ENCODE measurements around the gene SPR. TPM values are rescaled to one million over a fixed set of nuclear protein-coding genes. Genes with fewer than 3 reads are reported as not detected.
A peak's percentile ranks its signal among the peaks of the same experiment; 100 is the strongest.

SPR gene
- total and polyA plus RNA-seq, 2 of the 13 experiments (the other 11 are each of a cell fraction or from before 2014, with no cell fraction given), result 34.0 to 96.0 TPM

DNA sequence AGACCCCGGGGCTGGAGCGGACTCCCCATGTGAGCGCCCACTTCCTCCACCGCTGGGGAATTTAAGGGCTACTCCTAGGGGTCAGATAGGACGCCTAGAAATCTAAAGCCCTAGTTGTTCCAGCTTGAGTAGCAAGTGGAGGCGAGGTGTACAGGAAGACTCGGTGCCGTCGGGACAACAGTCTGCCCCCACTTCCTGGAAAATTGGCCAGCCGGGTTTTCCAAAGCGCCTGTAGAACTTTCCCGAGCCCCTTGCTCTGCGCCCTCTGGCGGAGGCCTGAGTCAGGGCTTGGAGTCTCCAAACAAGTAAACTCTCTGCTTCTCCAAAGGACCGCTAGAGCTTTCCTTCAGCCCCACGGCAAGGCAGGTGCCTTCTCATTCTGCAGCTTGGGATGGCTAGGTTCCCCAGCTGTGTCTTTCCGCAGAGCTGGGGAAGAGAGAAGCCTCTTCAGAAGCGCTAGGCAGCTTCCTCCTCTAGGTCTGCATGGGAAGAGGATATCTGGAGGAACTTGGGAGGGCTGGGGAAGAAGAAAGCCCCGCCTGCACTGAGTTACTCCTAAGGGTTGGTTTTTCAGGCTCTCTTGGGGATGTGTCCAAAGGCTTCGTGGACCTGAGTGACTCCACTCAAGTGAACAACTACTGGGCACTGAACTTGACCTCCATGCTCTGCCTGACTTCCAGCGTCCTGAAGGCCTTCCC is 681 bp downstream of the SPR start (continued):
- TF ChIP-seq ZNF512B (CRISPR knock-in tag; IDR thresholded peaks at IDR 0.05; ENCODE audit: borderline replicate concordance), result no peak; the same call in 1 of the 2 replicates
- peak; percentile 54; the same call in 1 of the 2 replicates for TF ChIP-seq SMYD3 (CRISPR knock-in tag; IDR thresholded peaks at IDR 0.05)
- no peak for TF ChIP-seq NFAT5 (CRISPR knock-in tag; IDR thresholded peaks at IDR 0.05)
- TF ChIP-seq, protein P1, sequence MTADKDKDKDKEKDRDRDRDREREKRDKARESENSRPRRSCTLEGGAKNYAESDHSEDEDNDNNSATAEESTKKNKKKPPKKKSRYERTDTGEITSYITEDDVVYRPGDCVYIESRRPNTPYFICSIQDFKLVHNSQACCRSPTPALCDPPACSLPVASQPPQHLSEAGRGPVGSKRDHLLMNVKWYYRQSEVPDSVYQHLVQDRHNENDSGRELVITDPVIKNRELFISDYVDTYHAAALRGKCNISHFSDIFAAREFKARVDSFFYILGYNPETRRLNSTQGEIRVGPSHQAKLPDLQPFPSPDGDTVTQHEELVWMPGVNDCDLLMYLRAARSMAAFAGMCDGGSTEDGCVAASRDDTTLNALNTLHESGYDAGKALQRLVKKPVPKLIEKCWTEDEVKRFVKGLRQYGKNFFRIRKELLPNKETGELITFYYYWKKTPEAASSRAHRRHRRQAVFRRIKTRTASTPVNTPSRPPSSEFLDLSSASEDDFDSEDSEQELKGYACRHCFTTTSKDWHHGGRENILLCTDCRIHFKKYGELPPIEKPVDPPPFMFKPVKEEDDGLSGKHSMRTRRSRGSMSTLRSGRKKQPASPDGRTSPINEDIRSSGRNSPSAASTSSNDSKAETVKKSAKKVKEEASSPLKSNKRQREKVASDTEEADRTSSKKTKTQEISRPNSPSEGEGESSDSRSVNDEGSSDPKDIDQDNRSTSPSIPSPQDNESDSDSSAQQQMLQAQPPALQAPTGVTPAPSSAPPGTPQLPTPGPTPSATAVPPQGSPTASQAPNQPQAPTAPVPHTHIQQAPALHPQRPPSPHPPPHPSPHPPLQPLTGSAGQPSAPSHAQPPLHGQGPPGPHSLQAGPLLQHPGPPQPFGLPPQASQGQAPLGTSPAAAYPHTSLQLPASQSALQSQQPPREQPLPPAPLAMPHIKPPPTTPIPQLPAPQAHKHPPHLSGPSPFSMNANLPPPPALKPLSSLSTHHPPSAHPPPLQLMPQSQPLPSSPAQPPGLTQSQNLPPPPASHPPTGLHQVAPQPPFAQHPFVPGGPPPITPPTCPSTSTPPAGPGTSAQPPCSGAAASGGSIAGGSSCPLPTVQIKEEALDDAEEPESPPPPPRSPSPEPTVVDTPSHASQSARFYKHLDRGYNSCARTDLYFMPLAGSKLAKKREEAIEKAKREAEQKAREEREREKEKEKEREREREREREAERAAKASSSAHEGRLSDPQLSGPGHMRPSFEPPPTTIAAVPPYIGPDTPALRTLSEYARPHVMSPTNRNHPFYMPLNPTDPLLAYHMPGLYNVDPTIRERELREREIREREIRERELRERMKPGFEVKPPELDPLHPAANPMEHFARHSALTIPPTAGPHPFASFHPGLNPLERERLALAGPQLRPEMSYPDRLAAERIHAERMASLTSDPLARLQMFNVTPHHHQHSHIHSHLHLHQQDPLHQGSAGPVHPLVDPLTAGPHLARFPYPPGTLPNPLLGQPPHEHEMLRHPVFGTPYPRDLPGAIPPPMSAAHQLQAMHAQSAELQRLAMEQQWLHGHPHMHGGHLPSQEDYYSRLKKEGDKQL (CRISPR knock-in tag; IDR thresholded peaks at IDR 0.05; ENCODE audit: low read depth), result no peak
- TF ChIP-seq ATM (IDR thresholded peaks at IDR 0.05; ENCODE audit: borderline replicate concordance), result no peak
- no peak for TF ChIP-seq MEIS2 (CRISPR knock-in tag; IDR thresholded peaks at IDR 0.05)
- TF ChIP-seq, protein P2, sequence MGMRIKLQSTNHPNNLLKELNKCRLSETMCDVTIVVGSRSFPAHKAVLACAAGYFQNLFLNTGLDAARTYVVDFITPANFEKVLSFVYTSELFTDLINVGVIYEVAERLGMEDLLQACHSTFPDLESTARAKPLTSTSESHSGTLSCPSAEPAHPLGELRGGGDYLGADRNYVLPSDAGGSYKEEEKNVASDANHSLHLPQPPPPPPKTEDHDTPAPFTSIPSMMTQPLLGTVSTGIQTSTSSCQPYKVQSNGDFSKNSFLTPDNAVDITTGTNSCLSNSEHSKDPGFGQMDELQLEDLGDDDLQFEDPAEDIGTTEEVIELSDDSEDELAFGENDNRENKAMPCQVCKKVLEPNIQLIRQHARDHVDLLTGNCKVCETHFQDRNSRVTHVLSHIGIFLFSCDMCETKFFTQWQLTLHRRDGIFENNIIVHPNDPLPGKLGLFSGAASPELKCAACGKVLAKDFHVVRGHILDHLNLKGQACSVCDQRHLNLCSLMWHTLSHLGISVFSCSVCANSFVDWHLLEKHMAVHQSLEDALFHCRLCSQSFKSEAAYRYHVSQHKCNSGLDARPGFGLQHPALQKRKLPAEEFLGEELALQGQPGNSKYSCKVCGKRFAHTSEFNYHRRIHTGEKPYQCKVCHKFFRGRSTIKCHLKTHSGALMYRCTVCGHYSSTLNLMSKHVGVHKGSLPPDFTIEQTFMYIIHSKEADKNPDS (CRISPR knock-in tag; IDR thresholded peaks at IDR 0.05), result no peak; the same call in 1 of the 2 replicates
- peak; percentile 11; the same call in 1 of the 2 replicates for TF ChIP-seq HES4 (CRISPR knock-in tag; IDR thresholded peaks at IDR 0.05; ENCODE audit: borderline replicate concordance)
- TF ChIP-seq ZNF777 (CRISPR knock-in tag; IDR thresholded peaks at IDR 0.05), result peak; percentile 95
- no peak for TF ChIP-seq RBAK (CRISPR knock-in tag; IDR thresholded peaks at IDR 0.05)
- TF ChIP-seq ZNF775 (CRISPR knock-in tag; IDR thresholded peaks at IDR 0.05; ENCODE audit: borderline replicate concordance), result 0 out of 2 replicates have a peak, but pooled peaks have one; percentile 78
- no peak for TF ChIP-seq AHR (CRISPR knock-in tag; IDR thresholded peaks at IDR 0.05)
